Neural progenitor cell (in vitro differentiated cells): ENCODE data around the gene TMEM128. TPM values are rescaled to one million over a fixed set of nuclear protein-coding genes. Genes with fewer than 3 reads are reported as not detected.
"Not testable (repeated sequence)": the region's sequence is repeated elsewhere in the genome, so short reads cannot be mapped to it uniquely, and the experiment has no call there.

Experiments
- DNase-seq: peaks from one replicate; pipeline ENCODE4 v3.0.0-alpha.2; 2016; ENCODE audit warnings: low spot score
- H2AFZ ChIP-seq: fragments of 200-600 bp; sonication (generic); replicated peaks from 2 replicates; pipeline ENCODE4 v1.6.1; 2016; ENCODE audit warnings: antibody characterized with exemption
- H3F3A ChIP-seq: fragments of 200-600 bp; sonication (generic); 2 replicates; pipeline ENCODE4 v1.6.1; 2016; ENCODE audit warnings: antibody characterized with exemption, low read depth
- H3K27ac ChIP-seq: fragments of 200-600 bp; sonication (generic); 2 replicates; pipeline ENCODE4 v1.5.1; 2016; ENCODE audit warnings: mild to moderate bottlenecking
- H3K27me3 ChIP-seq: fragments of 200-600 bp; sonication (generic); 2 replicates; pipeline ENCODE4 v1.6.1; 2016; ENCODE audit warnings: mild to moderate bottlenecking, moderate library complexity
- H3K36me3 ChIP-seq: fragments of 200-600 bp; sonication (generic); 2 replicates; pipeline ENCODE4 v1.5.1; 2016
- H3K4me1 ChIP-seq: fragments of 200-600 bp; sonication (generic); 2 replicates; pipeline ENCODE4 v1.6.1; 2016; ENCODE audit warnings: mixed run types
- H3K4me2 ChIP-seq: fragments of 200-600 bp; sonication (generic); 2 replicates; pipeline ENCODE4 v1.6.1; 2016
- H3K4me3 ChIP-seq: fragments of 200-600 bp; sonication (generic); 2 replicates; pipeline ENCODE4 v1.5.1; 2016
- H3K79me2 ChIP-seq: fragments of 200-600 bp; sonication (generic); 2 replicates; pipeline ENCODE4 v1.6.1; 2016; ENCODE audit warnings: low read depth
- H3K9ac ChIP-seq: fragments of 200-600 bp; sonication (generic); 2 replicates; pipeline ENCODE4 v1.6.1; 2016
- H3K9me3 ChIP-seq: fragments of 200-600 bp; sonication (generic); 2 replicates; pipeline ENCODE4 v1.5.1; 2016; ENCODE audit warnings: low read depth
- H4K20me1 ChIP-seq: fragments of 200-600 bp; sonication (generic); 2 replicates; pipeline ENCODE4 v1.6.1; 2016; ENCODE audit warnings: low read depth
- H3K27ac Mint-ChIP-seq: 3 replicates; pipeline ENCODE4 v1.8.0; 2021; ENCODE audit warnings: mixed read lengths
- H3K27me3 Mint-ChIP-seq: 2 replicates; pipeline ENCODE4 v1.8.0; 2022; ENCODE audit warnings: low read depth, mild to moderate bottlenecking, inconsistent platforms, moderate library complexity, mixed read lengths; ENCODE audit not compliant: insufficient read depth
- H3K36me3 Mint-ChIP-seq: 3 replicates; pipeline ENCODE4 v1.8.0; 2021; ENCODE audit warnings: mixed read lengths
- H3K4me1 Mint-ChIP-seq: 3 replicates; pipeline ENCODE4 v1.8.0; 2021; ENCODE audit warnings: mixed read lengths
- H3K4me3 Mint-ChIP-seq: 3 replicates; pipeline ENCODE4 v1.8.0; 2021; ENCODE audit warnings: mild to moderate bottlenecking, moderate library complexity, mixed read lengths
- H3K9me3 Mint-ChIP-seq: 3 replicates; pipeline ENCODE4 v1.8.0; 2020; ENCODE audit warnings: mixed read lengths
- EZH2 ChIP-seq: fragments of 200-600 bp; sonication (generic); IDR thresholded peaks from 2 replicates; pipeline ENCODE4 v1.6.1; 2017; ENCODE audit warnings: antibody characterized with exemption, mild to moderate bottlenecking, moderate library complexity
- EZH2phosphoT487 ChIP-seq: fragments of 200-600 bp; sonication (generic); IDR thresholded peaks from 2 replicates; pipeline ENCODE4 v1.6.1; 2017; ENCODE audit warnings: antibody characterized with exemption
- total RNA-seq: library from RNA; depleted of rRNA; stranded (reverse); fragments of >200 nt; gene quantifications from 2 replicates; pipeline ENCODE4 v1.2.3, GENCODE V29; 2015; ENCODE audit warnings: low replicate concordance
- TF ChIP-seq, protein P1 (sequence below): fragments of 200-600 bp; sonication (generic); IDR thresholded peaks from 2 replicates; pipeline ENCODE4 v1.5.1; 2017; ENCODE audit warnings: antibody characterized with exemption, mild to moderate bottlenecking

The TMEM128 gene
- total RNA-seq, 1 donor from 2014 or later: 89.3 TPM

DNA sequence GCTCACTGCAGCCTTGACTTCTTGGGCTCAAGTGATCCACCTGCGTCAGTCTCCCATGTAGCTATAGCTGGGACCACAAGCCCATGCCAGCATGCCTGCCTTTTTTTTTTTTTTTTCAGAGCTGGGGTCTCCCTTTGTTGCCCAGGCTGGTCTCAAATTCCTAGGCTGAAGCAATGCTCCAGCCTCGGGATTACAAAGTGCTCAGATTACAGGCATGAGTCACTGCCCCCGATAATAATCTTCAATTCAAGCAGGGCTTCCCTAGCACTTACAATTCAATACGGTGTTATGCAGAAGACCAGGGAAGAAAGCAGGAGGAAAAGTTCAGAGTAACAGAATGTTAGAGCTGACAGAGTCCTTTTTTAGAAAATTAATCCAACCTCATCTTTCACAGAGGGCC, 47.4 kb downstream of the TMEM128 start:
- H3K9me3 ChIP-seq: no peaks in the 10 kb centered on the region
- H4K20me1 ChIP-seq: no peaks in the 10 kb centered on the region
- TF ChIP-seq EZH2phosphoT487 (no peak), EZH2 (no peak)
- TF ChIP-seq, protein P1, sequence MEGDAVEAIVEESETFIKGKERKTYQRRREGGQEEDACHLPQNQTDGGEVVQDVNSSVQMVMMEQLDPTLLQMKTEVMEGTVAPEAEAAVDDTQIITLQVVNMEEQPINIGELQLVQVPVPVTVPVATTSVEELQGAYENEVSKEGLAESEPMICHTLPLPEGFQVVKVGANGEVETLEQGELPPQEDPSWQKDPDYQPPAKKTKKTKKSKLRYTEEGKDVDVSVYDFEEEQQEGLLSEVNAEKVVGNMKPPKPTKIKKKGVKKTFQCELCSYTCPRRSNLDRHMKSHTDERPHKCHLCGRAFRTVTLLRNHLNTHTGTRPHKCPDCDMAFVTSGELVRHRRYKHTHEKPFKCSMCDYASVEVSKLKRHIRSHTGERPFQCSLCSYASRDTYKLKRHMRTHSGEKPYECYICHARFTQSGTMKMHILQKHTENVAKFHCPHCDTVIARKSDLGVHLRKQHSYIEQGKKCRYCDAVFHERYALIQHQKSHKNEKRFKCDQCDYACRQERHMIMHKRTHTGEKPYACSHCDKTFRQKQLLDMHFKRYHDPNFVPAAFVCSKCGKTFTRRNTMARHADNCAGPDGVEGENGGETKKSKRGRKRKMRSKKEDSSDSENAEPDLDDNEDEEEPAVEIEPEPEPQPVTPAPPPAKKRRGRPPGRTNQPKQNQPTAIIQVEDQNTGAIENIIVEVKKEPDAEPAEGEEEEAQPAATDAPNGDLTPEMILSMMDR: no peak
- H3K27ac ChIP-seq: no peak overlapping the region
- Mint-ChIP-seq H3K4me3 (no peak overlapping the region), H3K9me3 (peaks cover 3% of the 10 kb centered on the region), H3K36me3 (no peaks in the 10 kb centered on the region), H3K4me1 (peaks cover 8% of the 10 kb centered on the region), H3K27ac (no peak overlapping the region), H3K27me3 (peaks cover 1% of the 10 kb centered on the region)
- H3K27me3 ChIP-seq: no peaks in the 10 kb centered on the region
- no peak overlapping the region for H2AFZ ChIP-seq
- H3K4me2 ChIP-seq: no peak overlapping the region
- no peak for DNase-seq
- peaks cover 8% of the 10 kb centered on the region for H3F3A ChIP-seq
- no peaks in the 10 kb centered on the region for H3K36me3 ChIP-seq
- H3K4me1 ChIP-seq: peaks cover 7% of the 10 kb centered on the region
- H3K9ac ChIP-seq: no peak overlapping the region
- no peak overlapping the region for H3K4me3 ChIP-seq
- H3K79me2 ChIP-seq: no peaks in the 10 kb centered on the region

DNA sequence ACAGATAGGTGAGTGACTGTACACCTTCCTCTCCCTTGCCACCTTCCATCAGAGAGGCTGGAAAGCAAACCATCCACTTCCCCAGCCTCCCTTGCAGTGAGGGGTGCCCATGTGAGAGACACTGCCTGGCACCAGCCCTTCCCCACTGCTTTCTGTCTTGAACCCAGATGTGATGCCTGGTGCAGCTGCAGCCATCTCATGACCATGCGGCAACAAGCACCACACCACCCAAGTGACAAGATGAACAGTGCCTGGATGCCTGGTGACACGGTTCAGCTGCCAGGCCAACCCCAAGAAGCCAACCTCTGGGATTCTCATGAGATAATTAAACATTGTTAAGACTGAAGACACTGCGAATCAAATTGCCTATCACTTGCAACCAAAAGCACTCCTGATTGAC, 52.7 kb downstream of the TMEM128 start:
- Histone ChIP-seq H3K9me3 (no peaks in the 10 kb centered on the region), H2AFZ (no peak overlapping the region), H3K4me2 (no peak overlapping the region), H3F3A (no peaks in the 10 kb centered on the region), H3K36me3 (no peaks in the 10 kb centered on the region), H3K27me3 (no peaks in the 10 kb centered on the region), H3K4me3 (no peak overlapping the region), H3K79me2 (no peaks in the 10 kb centered on the region), H3K9ac (no peak overlapping the region), H4K20me1 (no peaks in the 10 kb centered on the region), H3K27ac (no peak overlapping the region), H3K4me1 (no peaks in the 10 kb centered on the region)
- Mint-ChIP-seq H3K27me3 (no peaks in the 10 kb centered on the region), H3K36me3 (no peaks in the 10 kb centered on the region), H3K27ac (peak overlapping the region; percentile 12), H3K4me1 (no peaks in the 10 kb centered on the region), H3K4me3 (no peak overlapping the region), H3K9me3 (peaks cover 2% of the 10 kb centered on the region)
- DNase-seq: no peak
- no peak for TF ChIP-seq EZH2
- TF ChIP-seq, protein P1: no peak
- TF ChIP-seq EZH2phosphoT487: no peak

DNA sequence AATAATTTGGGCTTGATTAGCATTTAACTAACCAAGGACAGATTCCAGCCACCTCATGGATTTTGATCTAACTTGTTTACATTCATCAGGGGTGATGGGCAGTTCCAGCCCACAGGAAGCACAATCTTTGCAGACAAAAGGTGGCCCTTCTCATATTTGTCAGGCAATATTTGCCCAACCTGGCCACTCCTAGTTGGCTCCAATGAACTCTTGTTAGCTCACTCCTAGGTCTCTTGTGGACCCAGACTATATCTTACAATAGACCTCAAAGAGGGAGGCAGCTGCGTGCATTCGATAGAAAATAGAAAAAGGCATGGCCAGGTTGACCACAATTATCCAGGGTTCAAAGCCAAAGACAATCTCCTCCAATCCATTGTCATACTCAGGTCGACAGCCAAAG, 59.5 kb downstream of the TMEM128 start:
- not testable (repeated sequence) for H3K27me3 ChIP-seq, H3K9ac ChIP-seq, H3K9me3 ChIP-seq, H3K4me3 Mint-ChIP-seq, H3K27ac Mint-ChIP-seq, H3K79me2 ChIP-seq, H3K36me3 ChIP-seq, H3K4me3 ChIP-seq, H3K36me3 Mint-ChIP-seq, H2AFZ ChIP-seq, H3K9me3 Mint-ChIP-seq, H3K4me2 ChIP-seq, H3K27ac ChIP-seq, H3K27me3 Mint-ChIP-seq, H4K20me1 ChIP-seq, H3K4me1 ChIP-seq, DNase-seq, H3K4me1 Mint-ChIP-seq, H3F3A ChIP-seq

Other genes with a start within 250 kb of the TMEM128 start
- gene OTOP1, start 21.3 kb downstream of the TMEM128 start, total RNA-seq: not detected in 2 replicates
- gene LYAR, start 41.9 kb upstream of the TMEM128 start, total RNA-seq: 22.1 and 49.0 TPM in 2 replicates
- 13.6 and 20.2 TPM in 2 replicates for gene ZBTB49, start 42.0 kb upstream of the TMEM128 start, total RNA-seq
- 17.9 and 41.6 TPM in 2 replicates for gene NSG1, start 138.9 kb upstream of the TMEM128 start, total RNA-seq